IPS-11a (cell line): Measurements from ENCODE around the gene RAB27A.
"Not testable (repeated sequence)": the region's sequence is repeated elsewhere in the genome, so short reads cannot be mapped to it uniquely, and the experiment has no call there.

Experiments used
- H3K4me3 ChIP-seq: one replicate; pipeline ENCODE4 v1.5.1; 2013; ENCODE audit warnings: low read depth, low read length, control low read depth

Gene RAB27A

GRCh38 chr15:55289746-55290527, at the start of gene RAB27A:
Gene RAB27A, minus strand, starts transcription at chr15:55289813. Its CDS starts 54,879 bp downstream, at chr15:55234934.
- peak within 1 kb of the TSS; percentile 76 for H3K4me3 ChIP-seq

GRCh38 chr15:55337160-55337559, 47.5 kb upstream of the RAB27A start:
- H3K4me3 ChIP-seq = no peak overlapping the region

- H3K4me3 ChIP-seq = no peak overlapping the region
Observed at GRCh38 chr15:55334997-55335396, 45.4 kb upstream of the RAB27A start.

- no peak overlapping the region for H3K4me3 ChIP-seq
Observed at GRCh38 chr15:55334371-55334770, 44.8 kb upstream of the RAB27A start.

GRCh38 chr15:55327387-55327786, 37.8 kb upstream of the RAB27A start:
- no peak overlapping the region for H3K4me3 ChIP-seq

- H3K4me3 ChIP-seq = no peak overlapping the region
Observed at GRCh38 chr15:55322467-55322866, 32.9 kb upstream of the RAB27A start.

GRCh38 chr15:55320963-55321362, 31.4 kb upstream of the RAB27A start:
- H3K4me3 ChIP-seq = no peak overlapping the region

- no peak overlapping the region for H3K4me3 ChIP-seq
Observed at GRCh38 chr15:55320238-55320550, 30.6 kb upstream of the RAB27A start.

- H3K4me3 ChIP-seq = peak overlapping the region; percentile 86
Observed at GRCh38 chr15:55319537-55320237, 30.1 kb upstream of the RAB27A start.

GRCh38 chr15:55318588-55319494, 29.2 kb upstream of the RAB27A start, which contains the start of the genes PIGB and PIGBOS1:
Gene PIGB, plus strand, starts transcription at chr15:55319222. Its CDS starts 29 bp downstream, at chr15:55319251.
Gene PIGBOS1, minus strand, starts transcription at chr15:55319123. Its CDS starts 1,331 bp downstream, at chr15:55317792.
- peak within 1 kb of the TSS; percentile 86 for H3K4me3 ChIP-seq

- not testable (repeated sequence) for H3K4me3 ChIP-seq
Observed at GRCh38 chr15:55302801-55303200, 13.2 kb upstream of the RAB27A start.

- no peak overlapping the region for H3K4me3 ChIP-seq
Observed at GRCh38 chr15:55297315-55297714, 7.7 kb upstream of the RAB27A start.

- H3K4me3 ChIP-seq = no peak overlapping the region
Observed at GRCh38 chr15:55290528-55291057, 980 bp upstream of the RAB27A start.

- H3K4me3 ChIP-seq = peak overlapping the region; percentile 76
Observed at GRCh38 chr15:55289011-55289745, 435 bp downstream of the RAB27A start.

GRCh38 chr15:55288006-55288717, 1.5 kb downstream of the RAB27A start:
- H3K4me3 ChIP-seq = no peak overlapping the region

GRCh38 chr15:55286442-55287189, 3.0 kb downstream of the RAB27A start:
- not testable (repeated sequence) for H3K4me3 ChIP-seq

GRCh38 chr15:55284426-55284825, 5.2 kb downstream of the RAB27A start:
- no peak overlapping the region for H3K4me3 ChIP-seq

GRCh38 chr15:55283379-55284147, 6.0 kb downstream of the RAB27A start:
- no peak overlapping the region for H3K4me3 ChIP-seq
